Stimulated activated CD8-positive, alpha-beta memory T cell treated with anti-CD3 and anti-CD28 coated beads, Interleukin-12 subunit alpha, Interleukin-12 subunit beta, amount 100 ng/mL, for 4 hours (primary cell): Measurements from ENCODE around the gene LAT.

Source experiments
- DNase-seq: peaks from one replicate; pipeline ENCODE4 v3.0.0-alpha.2; 2020; ENCODE audit warnings: low read depth

LAT gene

GRCh38 chr16:29009050-29009837 lies 24.4 kb downstream of the LAT start:
- DNase-seq = no peak

- DNase-seq = no peak
Observed at GRCh38 chr16:29009838-29010166, 24.9 kb downstream of the LAT start.

- no peak for DNase-seq
Observed at GRCh38 chr16:29011112-29011511, 26.3 kb downstream of the LAT start.

GRCh38 chr16:29011851-29012250 lies 27.0 kb downstream of the LAT start:
- DNase-seq = no peak

GRCh38 chr16:29012913-29013553 lies 28.2 kb downstream of the LAT start:
- no peak for DNase-seq

GRCh38 chr16:29014561-29015069 lies 29.8 kb downstream of the LAT start:
- DNase-seq = no peak

- no peak for DNase-seq
Observed at GRCh38 chr16:29022196-29022595, 37.3 kb downstream of the LAT start.

- no peak for DNase-seq
Observed at GRCh38 chr16:29023279-29024277, 38.7 kb downstream of the LAT start.

GRCh38 chr16:29024278-29024677 lies 39.4 kb downstream of the LAT start:
- no peak for DNase-seq

GRCh38 chr16:29025218-29025617 lies 40.4 kb downstream of the LAT start:
- no peak for DNase-seq

- DNase-seq = no peak
Observed at GRCh38 chr16:29025735-29026134, 40.9 kb downstream of the LAT start.

GRCh38 chr16:29028457-29029167 lies 43.8 kb downstream of the LAT start:
- no peak for DNase-seq

- DNase-seq = peak; percentile 79
Observed at GRCh38 chr16:29029168-29029994, 44.5 kb downstream of the LAT start.

GRCh38 chr16:29030086-29030840 lies 45.4 kb downstream of the LAT start:
- no peak for DNase-seq
